Nephron (organoid): ENCODE measurements around the gene OOSP2.

Experiments used
- H3K27ac Mint-ChIP-seq, 3 experiments: 2 replicates each; pipeline ENCODE4 v1.8.0; 2020; ENCODE audit warnings: mixed read lengths in 3 of 3, mild to moderate bottlenecking in 2 of 3, moderate library complexity in 1 of 3
- H3K27me3 Mint-ChIP-seq: 2 replicates; pipeline ENCODE4 v1.8.0; 2021; ENCODE audit warnings: low read depth, mild to moderate bottlenecking, moderate library complexity, mixed read lengths
- H3K36me3 Mint-ChIP-seq: 2 replicates; pipeline ENCODE4 v1.8.0; 2020; ENCODE audit warnings: low read depth, mixed read lengths
- H3K4me1 Mint-ChIP-seq: 2 replicates; pipeline ENCODE4 v1.8.0; 2020; ENCODE audit warnings: mixed read lengths
- H3K4me3 Mint-ChIP-seq, 3 experiments: 2 replicates each; pipeline ENCODE4 v1.8.0; 2020; ENCODE audit warnings: mild to moderate bottlenecking in 3 of 3, mixed read lengths in 3 of 3, moderate library complexity in 2 of 3
- H3K9me3 Mint-ChIP-seq: 2 replicates; pipeline ENCODE4 v1.8.0; 2020; ENCODE audit warnings: mixed read lengths
- CTCF ChIP-seq, 3 experiments: fragments of 200-600 bp; sonication (generic); IDR thresholded peaks; one replicate each; pipeline ENCODE4 v1.5.0; 2021; ENCODE audit warnings: antibody characterized with exemption in 3 of 3; ENCODE audit not compliant: unreplicated experiment in 3 of 3

OOSP2 gene

GRCh38 chr11:60077216-60077817 lies 37.1 kb downstream of the OOSP2 start:
- Mint-ChIP-seq H3K36me3 (no peaks in the 10 kb centered on the region), H3K27ac (no peak overlapping the region), H3K9me3 (peaks cover 6% of the 10 kb centered on the region), H3K4me3 (no peak overlapping the region), H3K4me1 (no peaks in the 10 kb centered on the region), H3K27me3 (no peaks in the 10 kb centered on the region)
- no peak for TF ChIP-seq CTCF (IDR thresholded peaks at IDR 0.05; ENCODE audit: unreplicated experiment in 3 of 3)

- Mint-ChIP-seq H3K4me1 (no peaks in the 10 kb centered on the region), H3K36me3 (no peaks in the 10 kb centered on the region), H3K9me3 (peaks cover 6% of the 10 kb centered on the region), H3K27me3 (no peaks in the 10 kb centered on the region), H3K27ac (no peak overlapping the region), H3K4me3 (no peak overlapping the region)
- TF ChIP-seq CTCF (IDR thresholded peaks at IDR 0.05; ENCODE audit: unreplicated experiment in 3 of 3) = no peak
Observed at GRCh38 chr11:60077981-60078380, 37.8 kb downstream of the OOSP2 start.

GRCh38 chr11:60078745-60079144 lies 38.5 kb downstream of the OOSP2 start:
- Mint-ChIP-seq H3K9me3 (peaks cover 6% of the 10 kb centered on the region), H3K27ac (no peak overlapping the region), H3K36me3 (no peaks in the 10 kb centered on the region), H3K4me3 (no peak overlapping the region), H3K4me1 (no peaks in the 10 kb centered on the region), H3K27me3 (no peaks in the 10 kb centered on the region)
- no peak for TF ChIP-seq CTCF (IDR thresholded peaks at IDR 0.05; ENCODE audit: unreplicated experiment in 3 of 3)

- H3K36me3 Mint-ChIP-seq = no peaks in the 10 kb centered on the region
- no peaks in the 10 kb centered on the region for H3K4me1 Mint-ChIP-seq
- no peak overlapping the region for H3K4me3 Mint-ChIP-seq
- no peak for TF ChIP-seq CTCF (IDR thresholded peaks at IDR 0.05; ENCODE audit: unreplicated experiment in 3 of 3)
- no peak overlapping the region for H3K27ac Mint-ChIP-seq
- H3K27me3 Mint-ChIP-seq = no peaks in the 10 kb centered on the region
- peaks cover 6% of the 10 kb centered on the region for H3K9me3 Mint-ChIP-seq
Observed at GRCh38 chr11:60080535-60080934, 40.3 kb downstream of the OOSP2 start.

GRCh38 chr11:60084631-60085273 lies 44.5 kb downstream of the OOSP2 start:
- no peak for TF ChIP-seq CTCF (IDR thresholded peaks at IDR 0.05; ENCODE audit: unreplicated experiment in 3 of 3)
- Mint-ChIP-seq H3K27me3 (no peaks in the 10 kb centered on the region), H3K4me3 (no peak overlapping the region), H3K4me1 (no peaks in the 10 kb centered on the region), H3K9me3 (no peaks in the 10 kb centered on the region), H3K36me3 (no peaks in the 10 kb centered on the region), H3K27ac (no peak overlapping the region)

- H3K4me3 Mint-ChIP-seq = no peak overlapping the region
- no peaks in the 10 kb centered on the region for H3K27me3 Mint-ChIP-seq
- no peaks in the 10 kb centered on the region for H3K9me3 Mint-ChIP-seq
- H3K27ac Mint-ChIP-seq = no peak overlapping the region
- no peak for TF ChIP-seq CTCF (IDR thresholded peaks at IDR 0.05; ENCODE audit: unreplicated experiment in 3 of 3)
- no peaks in the 10 kb centered on the region for H3K4me1 Mint-ChIP-seq
- no peaks in the 10 kb centered on the region for H3K36me3 Mint-ChIP-seq
Observed at GRCh38 chr11:60085909-60086308, 45.7 kb downstream of the OOSP2 start.
